Suppressor macrophage treated with lipopolysaccharide for 1 hour (primary cell): ENCODE measurements around the gene GOLGA6L22.
A peak's percentile ranks its signal among the peaks of the same experiment; 100 is the strongest.
"Not testable (repeated sequence)": the region's sequence is repeated elsewhere in the genome, so short reads cannot be mapped to it uniquely, and the experiment has no call there.

Experiments
- DNase-seq, 3 donors: peaks; one replicate each; pipeline ENCODE4 v3.0.0-alpha.2; 2020 to 2022

Gene GOLGA6L22

GRCh38 chr15:22458603-22459002 lies at the start of gene GOLGA6L22:
TSS of gene GOLGA6L22 (plus strand) at chr15:22458903. CDS start at chr15:22458994, 91 bp downstream.
- not testable (repeated sequence) for DNase-seq

GRCh38 chr15:22417288-22417687 lies 41.4 kb upstream of the GOLGA6L22 start:
- DNase-seq, result not testable (repeated sequence)

GRCh38 chr15:22417795-22418194 lies 40.9 kb upstream of the GOLGA6L22 start:
- not testable (repeated sequence) for DNase-seq

GRCh38 chr15:22418212-22418611 lies 40.5 kb upstream of the GOLGA6L22 start:
- DNase-seq, result not testable (repeated sequence)

- DNase-seq, result not testable (repeated sequence)
Observed at GRCh38 chr15:22418666-22419065, 40.0 kb upstream of the GOLGA6L22 start.

- DNase-seq, result not testable (repeated sequence)
Observed at GRCh38 chr15:22420340-22420739, 38.4 kb upstream of the GOLGA6L22 start.

GRCh38 chr15:22429426-22429825 lies 29.3 kb upstream of the GOLGA6L22 start:
- not testable (repeated sequence) for DNase-seq

GRCh38 chr15:22431687-22432086 lies 27.0 kb upstream of the GOLGA6L22 start:
- DNase-seq, result not testable (repeated sequence)

GRCh38 chr15:22494490-22495113 lies 35.9 kb downstream of the GOLGA6L22 start:
- peak; percentile 50 to 58 (median 54) for DNase-seq

GRCh38 chr15:22497200-22497599 lies 38.5 kb downstream of the GOLGA6L22 start:
- not testable (repeated sequence) for DNase-seq

- DNase-seq, result not testable (repeated sequence)
Observed at GRCh38 chr15:22498220-22498925, 39.7 kb downstream of the GOLGA6L22 start.

GRCh38 chr15:22502272-22502671 lies 43.6 kb downstream of the GOLGA6L22 start:
- not testable (repeated sequence) for DNase-seq

- DNase-seq, result not testable (repeated sequence)
Observed at GRCh38 chr15:22506959-22507358, 48.3 kb downstream of the GOLGA6L22 start.

GRCh38 chr15:22516140-22516539 lies 57.4 kb downstream of the GOLGA6L22 start:
- not testable (repeated sequence) for DNase-seq
